H1 (cell line): ENCODE data around the gene CIT. TPM values are rescaled to one million over a fixed set of nuclear protein-coding genes. Genes with fewer than 3 reads are reported as not detected.

Source experiments
- CTCF ChIA-PET: fragments of 300-600 bp; sonication (Branson Sonifier 250); formaldehyde crosslinking; loops from one replicate; lab custom pipeline; 2021; ENCODE audit not compliant: partially characterized antibody; lab: Charles Lee
- POLR2A ChIA-PET: fragments of 300-600 bp; sonication (Branson Sonifier 250); formaldehyde crosslinking; loops from one replicate; lab custom pipeline; 2021; ENCODE audit warnings: inconsistent platforms; ENCODE audit not compliant: partially characterized antibody; lab: Charles Lee
- DNase-seq, 2 experiments: peaks; one replicate each; pipeline versions ENCODE4 v3.0.0 to v3.0.0-alpha.2; 2010 to 2022; ENCODE audit warnings: low spot score in 2 of 2, low read depth in 1 of 2, mixed read lengths in 1 of 2
- FAIRE-seq: peaks from 2 replicates; lab custom pipeline; 2011; peaks lifted over from hg19 to GRCh38; lab: Jason Lieb, UNC
- H2AFZ ChIP-seq: 2 replicates; pipeline ENCODE4 v1.8.1; 2012; ENCODE audit warnings: low read length, inconsistent platforms
- H2AK5ac ChIP-seq: 2 replicates; pipeline ENCODE4 v1.6.1; 2013; ENCODE audit warnings: low read depth, low read length
- H2BK120ac ChIP-seq: replicated peaks from 2 replicates; pipeline ENCODE3; 2013; ENCODE audit warnings: low read depth, low read length, inconsistent platforms
- H2BK12ac ChIP-seq: 2 replicates; pipeline ENCODE4 v1.6.1; 2013; ENCODE audit warnings: low read depth, low read length
- H2BK15ac ChIP-seq: 2 replicates; pipeline ENCODE4 v1.6.1; 2013; ENCODE audit warnings: low read length
- H2BK20ac ChIP-seq: 2 replicates; pipeline ENCODE4 v1.6.1; 2013; ENCODE audit warnings: low read length
- H2BK5ac ChIP-seq: 2 replicates; pipeline ENCODE4 v1.6.1; 2013; ENCODE audit warnings: low read depth, low read length
- H3K14ac ChIP-seq: 2 replicates; pipeline ENCODE4 v1.6.1; 2013; ENCODE audit warnings: inconsistent platforms; ENCODE audit not compliant: insufficient read length
- H3K18ac ChIP-seq: 2 replicates; pipeline ENCODE4 v1.6.1; 2013; ENCODE audit warnings: low read length; ENCODE audit errors: extremely low read depth
- H3K23ac ChIP-seq: 2 replicates; pipeline ENCODE4 v1.6.1; 2013; ENCODE audit warnings: inconsistent platforms; ENCODE audit not compliant: insufficient read length
- H3K23me2 ChIP-seq: 2 replicates; pipeline ENCODE4 v1.6.1; 2013; ENCODE audit warnings: low read depth, low read length
- H3K27ac ChIP-seq: 2 replicates; pipeline ENCODE4 v1.6.1; 2011; ENCODE audit warnings: low read depth, low read length, inconsistent platforms
- H3K27me3 ChIP-seq, 4 experiments: replicated peaks in 1 of 4; 1 replicate in 1 of 4; 2 replicates in 3 of 4; pipeline versions ENCODE4 v1.6.1 to v1.8.1; 2011 to 2013; ENCODE audit warnings: low read length in 3 of 4, mild to moderate bottlenecking in 3 of 4, inconsistent platforms in 2 of 4, mixed read lengths in 2 of 4, moderate library complexity in 1 of 4; ENCODE audit not compliant: control insufficient read depth in 3 of 4, insufficient read depth in 3 of 4; ENCODE audit errors: extremely low read depth in 1 of 4
- H3K36me3 ChIP-seq, 4 experiments: 2 replicates each; pipeline versions ENCODE4 v1.6.1 to v1.8.1; 2011 to 2013; ENCODE audit warnings: mild to moderate bottlenecking in 4 of 4, low read length in 3 of 4, moderate library complexity in 2 of 4, control low read depth in 1 of 4, inconsistent platforms in 1 of 4; ENCODE audit not compliant: insufficient read depth in 4 of 4, control insufficient read depth in 2 of 4
- H3K4ac ChIP-seq: replicated peaks from 2 replicates; pipeline ENCODE3; 2013; ENCODE audit warnings: low read length, low read depth, mixed read lengths, inconsistent platforms; ENCODE audit not compliant: insufficient read length
- H3K4me1 ChIP-seq, 4 experiments: replicated peaks in 1 of 4; 1 replicate in 1 of 4; 2 replicates in 3 of 4; pipeline versions ENCODE4 v1.6.1 to v1.8.1; 2011 to 2013; ENCODE audit warnings: low read length in 3 of 4, inconsistent platforms in 2 of 4, mixed read lengths in 1 of 4; ENCODE audit not compliant: insufficient read depth in 4 of 4, control insufficient read depth in 3 of 4
- H3K4me2 ChIP-seq, 2 experiments: 2 replicates each; pipeline versions ENCODE4 v1.6.1 to v1.8.1; 2011 to 2013; ENCODE audit warnings: low read depth in 2 of 2, low read length in 2 of 2, control low read depth in 1 of 2, inconsistent platforms in 1 of 2, mild to moderate bottlenecking in 1 of 2; ENCODE audit not compliant: insufficient read depth in 1 of 2
- H3K4me3 ChIP-seq, 4 experiments: fragments of 200-600, 300-600 bp in 1 of 4; sonication (generic), shearing (Covaris generic), sonication (Bioruptor Twin) in 1 of 4; 2 replicates each; pipeline versions ENCODE4 v1.5.1 to v1.8.1; 2011 to 2016; ENCODE audit warnings: low read length in 4 of 4, low read depth in 3 of 4, control low read depth in 2 of 4, inconsistent platforms in 2 of 4, mild to moderate bottlenecking in 2 of 4, mixed read lengths in 1 of 4, moderate library complexity in 1 of 4; ENCODE audit not compliant: insufficient read depth in 2 of 4; ENCODE audit errors: extremely low read depth in 1 of 4
- H3K56ac ChIP-seq: replicated peaks from 2 replicates; pipeline ENCODE3; 2013; ENCODE audit warnings: low read depth, mild to moderate bottlenecking, mixed read lengths, low read length, inconsistent platforms; ENCODE audit not compliant: insufficient read length
- H3K79me1 ChIP-seq: 2 replicates; pipeline ENCODE4 v1.6.1; 2013; ENCODE audit warnings: low read depth, low read length, control low read depth
- H3K79me2 ChIP-seq, 2 experiments: 2 replicates each; pipeline versions ENCODE4 v1.6.1 to v1.8.1; 2012 to 2013; ENCODE audit warnings: low read length in 2 of 2, mild to moderate bottlenecking in 2 of 2, inconsistent platforms in 1 of 2; ENCODE audit not compliant: insufficient read depth in 2 of 2, control insufficient read depth in 1 of 2
- H3K9ac ChIP-seq, 4 experiments: replicated peaks in 1 of 4; 1 replicate in 1 of 4; 2 replicates in 3 of 4; pipeline versions ENCODE4 v1.6.1 to v1.8.1; 2011 to 2013; ENCODE audit warnings: low read depth in 3 of 4, low read length in 3 of 4, control low read depth in 2 of 4, mild to moderate bottlenecking in 2 of 4, moderate library complexity in 2 of 4, inconsistent platforms in 1 of 4; ENCODE audit errors: extremely low read depth in 1 of 4
- H3K9me3 ChIP-seq, 2 experiments: 2 replicates each; pipeline versions ENCODE4 v1.6.1 to v1.8.1; 2012 to 2013; ENCODE audit warnings: mild to moderate bottlenecking in 2 of 2, moderate library complexity in 2 of 2, control low read depth in 1 of 2, inconsistent platforms in 1 of 2, low read depth in 1 of 2, low read length in 1 of 2, mixed read lengths in 1 of 2; ENCODE audit not compliant: insufficient read depth in 2 of 2
- H4K20me1 ChIP-seq, 2 experiments: replicated peaks in 1 of 2; 2 replicates each; pipeline versions ENCODE3 to v1.8.1; 2011 to 2013; ENCODE audit warnings: inconsistent platforms in 2 of 2, low read length in 2 of 2, mild to moderate bottlenecking in 1 of 2; ENCODE audit not compliant: insufficient read depth in 2 of 2, control insufficient read depth in 1 of 2
- H4K5ac ChIP-seq: 2 replicates; pipeline ENCODE4 v1.6.1; 2013; ENCODE audit warnings: low read length, low read depth, mixed read lengths, inconsistent platforms; ENCODE audit not compliant: insufficient read length
- H4K8ac ChIP-seq: 2 replicates; pipeline ENCODE4 v1.8.0; 2013; ENCODE audit warnings: mild to moderate bottlenecking, moderate library complexity, low read length, inconsistent platforms; ENCODE audit not compliant: insufficient read depth; ENCODE audit errors: extremely low read depth
- H4K91ac ChIP-seq: replicated peaks from 2 replicates; pipeline ENCODE3; 2013; ENCODE audit warnings: low read length, mixed read lengths, inconsistent platforms; ENCODE audit not compliant: insufficient read length
- CBX5 ChIP-seq: fragments of 300-800, 300-1000 bp; sonication (generic); IDR thresholded peaks from 2 replicates; pipeline ENCODE4 v1.7.1; 2016; ENCODE audit warnings: antibody characterized with exemption, low read length, low read depth
- JUND ChIP-seq: IDR thresholded peaks from 2 replicates; pipeline ENCODE4 v1.6.1; 2011; ENCODE audit warnings: mild to moderate bottlenecking, improper control_type of control experiment, low read length
- WGBS, 2 experiments: shearing (Covaris generic) in 1 of 2; methylation state at CpG; one replicate each; pipeline versions ENCODE4 v1.1.6 to v1.1.7; 2013 to 2015; ENCODE audit warnings: low lambda C conversion rate in 2 of 2, mixed read lengths in 2 of 2, inconsistent platforms in 1 of 2, low coverage in 1 of 2, missing lambda C conversion rate in 1 of 2; ENCODE audit not compliant: insufficient replicate concordance in 2 of 2, insufficient coverage in 1 of 2, insufficient read length in 1 of 2; ENCODE audit errors: extremely low coverage in 1 of 2, missing lambda C conversion rate in 1 of 2; 5-methylcytosine and 5-hydroxymethylcytosine counted together
- polyA plus RNA-seq, 7 experiments: library from polyadenylated mRNA; depleted of rRNA in 3 of 7; stranded (reverse) in 5 of 7; unstranded in 2 of 7; fragments of >200 nt in 5 of 7; fragments of 200-250 nt in 2 of 7; gene quantifications; 1 replicate in 5 of 7; 2 replicates in 1 of 7; 4 replicates in 1 of 7; pipeline versions ENCODE4 v1.2.1 to v1.2.3, GENCODE V29; 2011 to 2013; ENCODE audit warnings: missing spikeins in 2 of 7, mixed read lengths in 2 of 7
- total RNA-seq: library from RNA; stranded (reverse); fragmentation: NEBNext Ultra II Directional; extraction: Animal tissue kit (Norgen Biotek cat#: 25700); gene quantifications from 2 replicates; pipeline ENCODE4 v1.2.1, GENCODE V29; 2021

Gene CIT
- total and polyA plus RNA-seq, 2 of the 8 experiments (the other 6 are each of a cell fraction or from before 2014, with no cell fraction given), result 17.1 to 60.9 TPM

- H4K20me1 ChIP-seq, result no peaks in the 10 kb centered on the region
- ChIA-PET POLR2A (interaction anchor here (0.6 kb wide), 2 partner anchors 10 to 199 kb away, joined by 3 read pairs; no protein-coding TSS in a partner anchor), CTCF (no interaction called here)
- no peak overlapping the region for H2BK12ac ChIP-seq
- no peak overlapping the region for H4K8ac ChIP-seq
- 96% methylated on average over 5 of the region's 5 CpGs; no CpG with 5 or more reads in 1 of the 2 experiments for WGBS, 2 experiments
- no peak overlapping the region for H3K23ac ChIP-seq
- H3K79me2 ChIP-seq, result no peaks in the 10 kb centered on the region
- H2AK5ac ChIP-seq, result no peak overlapping the region
- no peak overlapping the region for H2AFZ ChIP-seq
- H3K27me3 ChIP-seq, result no peaks in the 10 kb centered on the region
- peaks cover 0 to 18% (median 7%) of the 10 kb centered on the region in 4 experiments; a peak in 6 of 8 replicates for H3K36me3 ChIP-seq
- H4K5ac ChIP-seq, result no peak overlapping the region
- H3K4me3 ChIP-seq, result no peak overlapping the region
- FAIRE-seq (no peak), DNase-seq (no peak)
- H3K27ac ChIP-seq, result no peak overlapping the region
- H2BK5ac ChIP-seq, result no peak overlapping the region
- no peaks in the 10 kb centered on the region for H3K4me1 ChIP-seq
- no peak overlapping the region for H2BK20ac ChIP-seq
- H3K14ac ChIP-seq, result no peak overlapping the region
- H3K18ac ChIP-seq, result no peak overlapping the region
- no peaks in the 10 kb centered on the region for H3K9me3 ChIP-seq
- no peaks in the 10 kb centered on the region for H3K79me1 ChIP-seq
- H3K4me2 ChIP-seq, result no peak overlapping the region
- no peak overlapping the region for H4K91ac ChIP-seq
- no peak overlapping the region for H2BK120ac ChIP-seq
- H3K23me2 ChIP-seq, result no peaks in the 10 kb centered on the region
- no peak overlapping the region for H3K4ac ChIP-seq
- no peak overlapping the region for H2BK15ac ChIP-seq
- H3K9ac ChIP-seq, result no peak overlapping the region
- no peak overlapping the region for H3K56ac ChIP-seq
- TF ChIP-seq JUND, result no peak
- TF ChIP-seq CBX5, result no peak
Observed at GRCh38 chr12:119828300-119828699, 48.8 kb downstream of the CIT start.
